Epithelial cell of prostate (primary cell): ENCODE data around the gene ITGA3.

Experiments used
- DNase-seq: peaks from one replicate; pipeline ENCODE4 v3.0.0-alpha.2; 2011; ENCODE audit warnings: low read depth, low spot score
- H3K27ac ChIP-seq: fragments of 450-650 bp; 2 replicates; pipeline ENCODE4 v1.5.1; 2017; ENCODE audit warnings: mild to moderate bottlenecking

ITGA3 gene

GRCh38 chr17:50118076-50118827 is 62.3 kb downstream of the ITGA3 start:
- H3K27ac ChIP-seq, result no peak overlapping the region
- no peak for DNase-seq

GRCh38 chr17:50118828-50119218 is 62.9 kb downstream of the ITGA3 start:
- H3K27ac ChIP-seq, result no peak overlapping the region
- no peak for DNase-seq

GRCh38 chr17:50120475-50121253 is 64.8 kb downstream of the ITGA3 start:
- no peak for DNase-seq
- H3K27ac ChIP-seq, result no peak overlapping the region

DNA sequence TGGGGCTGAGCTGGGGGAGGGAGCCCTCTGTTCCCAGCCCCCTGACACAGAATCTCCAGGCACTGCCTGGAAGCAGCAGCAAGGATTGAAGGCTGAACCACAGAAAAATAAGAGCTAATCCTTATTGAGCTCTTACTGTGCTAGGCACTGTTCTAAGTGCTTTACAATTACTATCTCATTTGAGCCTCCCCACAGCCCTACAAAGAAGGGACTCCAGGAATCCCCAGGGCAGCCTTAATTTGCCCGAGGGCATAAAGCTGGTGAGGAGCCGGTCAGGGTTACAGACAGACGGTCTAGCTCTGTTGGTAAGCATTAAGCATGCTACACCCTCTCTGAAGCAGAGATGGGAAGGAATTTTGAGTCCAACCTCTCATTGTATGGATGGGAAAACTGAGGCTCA is 67.0 kb downstream of the ITGA3 start:
- H3K27ac ChIP-seq, result no peak overlapping the region
- DNase-seq, result no peak

DNA sequence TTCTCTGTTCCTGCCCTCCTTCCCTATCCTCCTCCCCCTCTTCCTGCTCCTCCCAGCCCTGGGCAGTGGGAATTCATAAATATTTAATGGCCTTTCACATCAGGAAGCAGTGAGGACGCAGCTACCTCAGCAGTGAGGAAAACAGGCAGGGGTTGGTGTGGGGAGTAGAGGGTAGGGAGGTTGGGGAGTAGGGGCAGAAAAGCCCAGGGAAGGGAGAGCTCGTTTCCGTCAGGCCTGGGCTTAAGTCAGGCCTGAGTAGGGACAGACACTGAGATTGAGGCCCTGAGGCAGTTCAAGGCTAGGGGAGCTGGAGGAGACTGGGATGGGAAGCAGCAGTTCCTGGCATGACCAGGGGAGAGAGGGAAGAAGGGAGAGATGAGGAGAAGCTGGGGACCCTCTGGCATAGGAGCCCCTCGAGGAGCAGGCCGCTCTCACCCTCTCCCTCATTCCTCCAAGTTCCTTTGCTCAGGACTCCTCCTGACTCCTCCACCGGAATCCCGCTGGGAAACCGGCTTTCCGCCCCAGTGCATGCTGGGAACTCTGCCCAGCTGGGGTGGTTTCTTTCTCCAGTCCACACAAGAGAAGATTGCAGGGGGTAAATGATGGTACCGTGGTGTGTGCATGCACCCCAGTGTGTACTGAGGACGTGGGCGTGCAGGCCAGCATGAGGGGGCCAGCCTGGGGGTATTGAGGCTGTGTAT is 67.9 kb downstream of the ITGA3 start:
- no peak overlapping the region for H3K27ac ChIP-seq
- no peak for DNase-seq

DNA sequence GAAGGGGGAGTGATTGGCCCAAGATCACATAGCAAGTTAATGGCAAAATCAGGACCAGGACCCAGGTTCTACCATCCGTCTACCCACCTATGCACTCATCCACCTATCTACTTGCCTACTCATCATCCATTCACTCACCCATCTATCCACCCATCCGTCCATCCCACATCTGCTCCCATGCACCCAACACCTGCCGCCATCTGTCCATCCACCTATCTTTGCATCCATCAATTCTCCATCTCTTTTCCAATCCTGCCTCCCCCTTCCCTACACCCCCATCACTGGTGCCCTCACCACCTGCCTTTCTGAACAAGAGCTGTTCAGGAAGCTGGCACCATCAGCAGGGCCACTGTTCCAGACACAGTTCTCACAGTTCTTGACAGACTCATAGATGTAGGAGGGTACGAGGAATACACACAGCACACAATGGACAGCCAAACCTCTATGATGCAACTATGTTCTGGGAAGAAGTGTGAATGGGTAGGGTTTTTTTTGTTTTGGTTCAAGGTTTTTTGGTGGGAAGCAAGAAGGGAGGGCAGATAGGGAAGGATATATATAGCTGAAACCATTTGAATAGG is 69.6 kb downstream of the ITGA3 start:
- no peak overlapping the region for H3K27ac ChIP-seq
- DNase-seq, result no peak

DNA sequence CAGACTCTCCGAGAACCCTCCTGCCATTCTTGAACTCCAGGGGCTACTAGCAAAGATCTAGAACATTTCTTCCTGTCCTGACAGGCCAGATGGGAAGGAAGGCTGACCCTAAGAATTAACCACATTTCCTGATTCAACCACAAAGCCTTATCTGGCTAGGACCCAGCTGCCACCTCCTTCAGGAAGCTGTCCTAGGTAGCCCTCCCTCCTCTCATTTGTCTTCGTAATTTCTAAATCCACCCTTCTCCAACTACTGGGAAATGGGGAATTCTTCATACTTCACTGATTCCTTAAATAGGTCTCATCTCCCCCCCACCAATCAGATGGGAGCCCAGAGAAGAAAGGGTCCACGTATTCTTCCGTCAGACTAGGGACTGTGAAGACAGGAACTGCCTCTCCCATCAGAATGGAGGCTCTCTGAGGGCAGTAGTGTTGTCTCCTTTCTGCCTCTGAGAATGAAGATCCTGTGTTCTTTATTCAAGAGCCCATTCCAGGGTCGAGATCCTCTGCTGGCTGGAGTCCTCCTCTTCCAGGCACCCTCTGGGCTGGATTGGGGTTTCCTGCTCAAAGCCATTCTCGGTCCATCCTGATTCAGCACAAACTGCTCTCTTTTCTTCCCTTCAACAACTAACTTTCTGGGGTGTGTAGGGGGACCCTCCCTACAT is 71.9 kb downstream of the ITGA3 start:
- DNase-seq, result no peak
- no peak overlapping the region for H3K27ac ChIP-seq

DNA sequence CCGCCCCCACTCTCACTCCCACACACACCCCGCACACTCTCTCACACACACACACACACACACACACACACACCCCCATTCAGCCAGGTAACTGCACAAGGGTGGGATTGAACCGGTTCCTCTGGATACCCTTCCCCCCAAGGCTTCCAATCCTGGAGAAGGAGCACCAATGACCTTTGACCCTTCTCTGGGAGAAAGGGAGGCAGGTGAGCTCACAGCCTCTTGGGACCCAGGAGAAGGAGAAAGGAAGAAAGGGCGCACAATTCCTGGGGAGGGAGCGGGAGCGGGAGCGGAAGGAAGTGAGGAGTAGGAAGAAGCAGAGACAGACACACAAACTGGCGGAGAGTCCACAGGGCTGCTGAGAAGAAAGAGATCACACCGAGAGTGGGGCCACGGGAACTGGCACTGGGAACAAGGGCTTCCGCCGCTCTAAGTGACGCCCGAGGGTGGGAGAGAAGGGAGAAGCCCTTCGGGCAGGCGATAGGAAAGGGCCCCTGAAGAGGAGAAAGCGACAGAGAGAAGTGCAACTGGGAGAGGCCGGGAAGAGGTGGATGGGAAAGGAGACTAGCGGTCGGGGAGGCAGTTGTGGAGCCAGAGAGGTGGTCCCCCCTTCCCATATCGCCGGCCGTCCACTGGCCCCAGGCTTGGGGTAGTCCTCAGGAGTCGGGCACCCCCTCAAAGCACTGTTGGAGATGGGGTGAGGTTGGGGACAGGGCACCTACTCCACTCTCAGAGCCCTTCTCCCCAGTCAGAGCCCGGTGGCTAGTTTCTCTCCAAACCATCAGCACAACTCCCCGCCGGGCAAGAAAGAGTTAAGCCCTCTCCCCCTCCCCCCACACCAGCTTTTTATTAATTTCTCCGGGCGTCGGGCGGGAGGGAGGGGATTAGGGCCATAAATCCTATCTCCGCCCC is 72.8 kb downstream of the ITGA3 start:
- no peak overlapping the region for H3K27ac ChIP-seq
- no peak for DNase-seq

- no peak for DNase-seq
- H3K27ac ChIP-seq, result no peak overlapping the region
Observed at GRCh38 chr17:50129353-50129727, 73.4 kb downstream of the ITGA3 start.

DNA sequence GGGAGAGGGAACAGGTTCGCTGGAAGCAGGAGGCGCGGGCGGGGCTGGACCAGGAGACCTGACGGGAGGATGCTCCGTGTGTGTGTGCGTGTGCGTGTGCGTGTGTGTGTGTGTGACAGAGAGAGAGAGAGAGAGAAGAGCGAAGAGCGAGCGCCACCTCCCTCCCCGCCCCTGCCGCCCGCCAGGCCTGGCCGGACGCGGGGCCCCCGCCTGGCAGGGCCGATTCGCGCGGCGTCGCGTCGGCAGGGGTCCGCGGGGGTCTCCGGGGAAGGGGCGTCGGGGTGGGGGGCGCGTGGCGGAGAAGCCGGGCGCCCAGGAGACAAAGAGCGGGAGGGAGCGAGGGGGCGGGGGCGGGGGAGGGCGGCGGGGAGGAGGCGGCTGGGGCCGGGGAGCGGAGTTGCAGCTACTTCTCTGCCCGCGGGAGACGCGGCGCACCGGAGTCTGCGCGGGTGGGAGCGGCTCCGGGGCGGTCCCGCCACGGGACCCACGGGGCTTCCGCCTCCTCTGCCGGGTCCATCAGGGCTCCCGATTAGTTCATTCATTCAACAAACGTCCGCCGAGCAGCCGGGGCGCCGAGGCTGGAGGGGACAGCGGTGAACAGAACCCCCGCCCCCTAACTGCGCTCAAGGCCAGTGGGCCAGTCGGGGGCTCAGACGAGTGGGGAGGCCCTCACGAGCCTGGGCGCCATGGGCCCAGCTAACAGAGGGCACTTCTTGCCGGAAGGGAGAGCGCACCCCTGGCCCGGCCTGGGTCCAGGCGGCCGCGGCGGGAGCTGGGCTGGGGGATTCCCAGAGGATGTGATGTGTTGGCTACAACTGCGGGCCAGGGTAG is 74.0 kb downstream of the ITGA3 start, which contains the start of gene SAMD14:
Gene SAMD14 (minus strand): TSS at position 433 of the 831 bp plus-strand sequence. CDS start 5,201 bp downstream, outside the sequence.
- H3K27ac ChIP-seq, result no peak within 1 kb of the TSS
- no peak for DNase-seq

- no peak for DNase-seq
- no peak overlapping the region for H3K27ac ChIP-seq
Observed at GRCh38 chr17:50130559-50131305, 74.8 kb downstream of the ITGA3 start.

DNA sequence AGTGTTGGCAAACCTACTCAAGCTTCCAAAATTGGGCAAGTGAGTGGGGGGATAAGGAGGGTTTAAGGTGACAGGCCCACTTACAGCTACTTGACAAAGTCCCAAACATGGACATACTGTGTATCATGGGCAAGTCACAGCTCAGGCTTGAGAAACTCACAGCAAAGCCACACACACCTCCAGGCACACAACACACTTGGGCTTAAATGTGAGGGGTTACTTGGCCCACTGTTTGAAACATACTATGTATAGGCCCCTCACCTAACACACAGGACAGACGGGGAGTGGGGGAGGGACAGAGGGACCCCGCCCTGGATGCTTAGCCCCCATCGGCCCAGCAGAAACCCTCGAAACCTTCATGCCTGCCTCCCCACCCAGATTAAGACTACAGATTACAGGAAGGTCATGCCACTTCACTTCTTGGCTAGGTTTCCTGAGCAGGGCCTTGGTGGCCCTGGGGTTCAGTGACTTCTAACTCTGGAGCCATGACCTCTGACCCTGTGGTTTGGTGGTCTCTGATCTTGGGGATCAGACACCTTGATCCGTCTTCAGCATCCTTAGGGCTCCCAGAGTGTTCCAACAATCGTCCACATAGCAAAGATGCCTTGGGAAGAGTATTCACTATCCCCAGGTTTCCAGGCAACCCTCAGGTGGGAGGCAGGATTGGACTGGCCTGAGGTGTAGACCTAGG is 76.3 kb downstream of the ITGA3 start:
- no peak for DNase-seq
- no peak overlapping the region for H3K27ac ChIP-seq

- no peak for DNase-seq
- no peak overlapping the region for H3K27ac ChIP-seq
Observed at GRCh38 chr17:50133028-50133768, 77.3 kb downstream of the ITGA3 start.

DNA sequence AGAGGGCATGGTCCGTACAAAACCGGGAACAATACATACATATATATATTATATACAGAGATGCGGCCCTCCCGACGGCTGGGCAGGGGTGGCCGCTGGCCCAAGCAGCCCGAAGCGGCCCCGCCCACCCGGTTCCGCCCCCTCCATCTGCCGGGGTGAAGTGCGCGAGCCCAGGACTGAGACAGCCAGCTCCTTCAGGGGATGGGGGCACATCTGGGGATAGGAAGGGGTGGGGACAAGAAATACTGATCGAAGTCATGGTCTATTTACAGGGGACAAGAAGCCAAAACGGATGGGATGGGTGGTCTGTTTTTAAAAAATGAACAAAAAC is 77.8 kb downstream of the ITGA3 start:
- H3K27ac ChIP-seq, result no peak overlapping the region
- no peak for DNase-seq

DNA sequence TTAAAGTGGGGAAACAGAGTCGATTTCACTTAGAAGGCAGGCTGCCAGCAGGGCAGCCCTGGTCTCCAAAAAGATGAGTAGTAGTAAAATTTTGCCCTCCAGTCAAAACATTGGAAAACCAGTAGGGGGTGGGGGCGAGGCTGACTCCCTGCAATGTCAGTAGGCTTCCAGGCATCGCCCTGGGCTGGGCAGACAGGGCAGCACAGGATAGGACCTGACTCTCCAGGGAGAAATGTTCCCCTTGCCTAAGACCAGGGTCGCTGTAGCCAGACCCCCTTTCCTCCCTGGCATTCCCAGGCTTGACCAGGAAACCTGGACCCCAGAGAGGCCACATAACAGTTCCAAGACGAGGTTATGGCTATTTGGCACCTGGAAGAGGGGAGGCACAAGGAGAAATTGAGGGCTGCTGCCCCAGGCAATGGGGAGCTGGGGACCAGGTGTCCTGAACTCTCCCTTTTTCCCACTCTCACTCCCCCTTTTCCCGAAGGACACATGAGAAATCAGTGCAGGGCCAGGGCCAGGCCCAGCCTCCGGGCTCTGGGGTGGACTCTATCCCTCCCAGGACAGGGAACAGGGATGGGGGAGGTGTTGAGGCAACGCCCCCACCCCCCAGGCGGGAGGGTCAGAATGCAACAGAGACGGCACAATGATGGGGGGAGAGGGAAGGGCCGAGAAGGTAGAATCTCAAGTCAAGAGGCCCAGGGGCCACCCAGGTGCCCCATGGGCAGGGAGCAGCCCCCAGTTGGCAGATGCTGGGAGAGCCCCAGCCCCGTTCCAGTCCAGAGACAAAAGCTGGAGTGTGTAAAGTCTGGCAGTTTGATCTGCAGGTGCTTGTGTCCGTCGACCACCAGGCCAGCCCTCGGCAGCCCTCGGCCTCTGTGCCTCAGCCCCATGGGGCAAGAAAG is 78.5 kb downstream of the ITGA3 start:
- DNase-seq, result no peak
- no peak overlapping the region for H3K27ac ChIP-seq
